Measurements from ENCODE around the gene BMP2. TPM values are rescaled to one million over a fixed set of nuclear protein-coding genes. Genes with fewer than 3 reads are reported as not detected.

The BMP2 gene
- total RNA-seq, 4 donors from 2014 or later: 19.1 to 27.1 (median 20.2) TPM

GRCh38 chr20:6828794-6829423 lies 61.4 kb downstream of the BMP2 start:
- no peaks in the 10 kb centered on the region for H3K9me3 ChIP-seq
- no peaks in the 10 kb centered on the region for H3K27me3 ChIP-seq
- TF ChIP-seq POLR2A (IDR thresholded peaks at IDR 0.05) (no peak), CTCF (IDR thresholded peaks at IDR 0.05) (peak in 5 of 6 experiments; percentile 35 to 78 (median 73))
- intact Hi-C loops (cut with DNase I): loop anchor here (10.0 kb wide), 1 partner anchor 266 kb away; no protein-coding TSS in a partner anchor
- H3K36me3 ChIP-seq: no peaks in the 10 kb centered on the region
- H3K4me1 ChIP-seq: no peaks in the 10 kb centered on the region
- WGBS, 2 donors: 0 to 4% methylated on average over 1 of the region's 1 CpG
- no peak overlapping the region for H3K4me3 ChIP-seq (replicated peaks in 1 of 3)
- H3K27ac ChIP-seq: no peak overlapping the region
- peak; percentile 74 to 78 for DNase-seq

DNA sequence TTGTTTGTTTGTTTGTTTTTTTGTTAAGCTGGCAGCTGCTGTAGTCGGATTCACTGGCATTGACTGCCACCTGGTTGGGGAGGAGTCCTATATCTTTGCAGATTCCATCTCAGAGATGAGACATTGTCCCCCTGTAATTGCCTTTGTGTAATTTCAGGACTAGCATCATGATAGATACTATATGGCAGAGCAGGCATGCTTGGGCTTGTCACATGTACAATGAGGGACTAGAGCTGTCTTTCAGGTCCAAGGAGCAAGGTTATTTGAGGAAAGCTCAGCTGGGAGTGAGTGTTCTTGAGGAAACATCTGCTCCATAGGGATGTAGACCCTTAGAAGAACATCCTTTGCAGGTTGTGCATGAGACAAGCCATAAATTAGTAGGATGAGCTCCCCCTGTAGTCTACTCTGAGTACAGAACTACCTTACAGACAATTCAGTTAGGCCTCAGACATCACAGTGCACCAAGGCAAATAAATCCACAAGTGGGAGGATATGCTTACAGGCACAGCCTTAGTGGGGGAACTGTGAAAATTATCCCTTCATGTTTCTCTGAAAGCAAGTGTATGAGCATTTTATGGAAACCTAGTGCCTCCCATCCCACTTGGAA lies 62.1 kb downstream of the BMP2 start:
- H3K9me3 ChIP-seq: no peaks in the 10 kb centered on the region
- no peaks in the 10 kb centered on the region for H3K27me3 ChIP-seq
- WGBS, 2 donors: 79 to 82% methylated on average over 1 of the region's 1 CpG
- no peak for DNase-seq
- intact Hi-C loops (cut with DNase I): loop anchor here (10.0 kb wide), 1 partner anchor 265 kb away; no protein-coding TSS in a partner anchor
- TF ChIP-seq POLR2A (IDR thresholded peaks at IDR 0.05): no peak
- TF ChIP-seq CTCF (IDR thresholded peaks at IDR 0.05): no peak
- no peaks in the 10 kb centered on the region for H3K4me1 ChIP-seq
- H3K36me3 ChIP-seq: no peaks in the 10 kb centered on the region
- no peak overlapping the region for H3K27ac ChIP-seq
- no peak overlapping the region for H3K4me3 ChIP-seq (replicated peaks in 1 of 3)

All from thyroid gland (tissue), 4 donors.